ENCODE results near the gene MSI2.

The MSI2 gene

GRCh38 chr17:57462007-57462579 is 205.8 kb downstream of the MSI2 start:
- H3K4me3 ChIP-seq (ENCODE audit: low read depth, low read length): peak overlapping the region; percentile 54
- DNase-seq (ENCODE audit: low read depth): peak; percentile 20
- TF ChIP-seq, protein P1, sequence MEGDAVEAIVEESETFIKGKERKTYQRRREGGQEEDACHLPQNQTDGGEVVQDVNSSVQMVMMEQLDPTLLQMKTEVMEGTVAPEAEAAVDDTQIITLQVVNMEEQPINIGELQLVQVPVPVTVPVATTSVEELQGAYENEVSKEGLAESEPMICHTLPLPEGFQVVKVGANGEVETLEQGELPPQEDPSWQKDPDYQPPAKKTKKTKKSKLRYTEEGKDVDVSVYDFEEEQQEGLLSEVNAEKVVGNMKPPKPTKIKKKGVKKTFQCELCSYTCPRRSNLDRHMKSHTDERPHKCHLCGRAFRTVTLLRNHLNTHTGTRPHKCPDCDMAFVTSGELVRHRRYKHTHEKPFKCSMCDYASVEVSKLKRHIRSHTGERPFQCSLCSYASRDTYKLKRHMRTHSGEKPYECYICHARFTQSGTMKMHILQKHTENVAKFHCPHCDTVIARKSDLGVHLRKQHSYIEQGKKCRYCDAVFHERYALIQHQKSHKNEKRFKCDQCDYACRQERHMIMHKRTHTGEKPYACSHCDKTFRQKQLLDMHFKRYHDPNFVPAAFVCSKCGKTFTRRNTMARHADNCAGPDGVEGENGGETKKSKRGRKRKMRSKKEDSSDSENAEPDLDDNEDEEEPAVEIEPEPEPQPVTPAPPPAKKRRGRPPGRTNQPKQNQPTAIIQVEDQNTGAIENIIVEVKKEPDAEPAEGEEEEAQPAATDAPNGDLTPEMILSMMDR (IDR thresholded peaks at IDR 0.05; ENCODE audit: insufficient read depth, low read depth, low read length, missing control alignments): no peak

DNA sequence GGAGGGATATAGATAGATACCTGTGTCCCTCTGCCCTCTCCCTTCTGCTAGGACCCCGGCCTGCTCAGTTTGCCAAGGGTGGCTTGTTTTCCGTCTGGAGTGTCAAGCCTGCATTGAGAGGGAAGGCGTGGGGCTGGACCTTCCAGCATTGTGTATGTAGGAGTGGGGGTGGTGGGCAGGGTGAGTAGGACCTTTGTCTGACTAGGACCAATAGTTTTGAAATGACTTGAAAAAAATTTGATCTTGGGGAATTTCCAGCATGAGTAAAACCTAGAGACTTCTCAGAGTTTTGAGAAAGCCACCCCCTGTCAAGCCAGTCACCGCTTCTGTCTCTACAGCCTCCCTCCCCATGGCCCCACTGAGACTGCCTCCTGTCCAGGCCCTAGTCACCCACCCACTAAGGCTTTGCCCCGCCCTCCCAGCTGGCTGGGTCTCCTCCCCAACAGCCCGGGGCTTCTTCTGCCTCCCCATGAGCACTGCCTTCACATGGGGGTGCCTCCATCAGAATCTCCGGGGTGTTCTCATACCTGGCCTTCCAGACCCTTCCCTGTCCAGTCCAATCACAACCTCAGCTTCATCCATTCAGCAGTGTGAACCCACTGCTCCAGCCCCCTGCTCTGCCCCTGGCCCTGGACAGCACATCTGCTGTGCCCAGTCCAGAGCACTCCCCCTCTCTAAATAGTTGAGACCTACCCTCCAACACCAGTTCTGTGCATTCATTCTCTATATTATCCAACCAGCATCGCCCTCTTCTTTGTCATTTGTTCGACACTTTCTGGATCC is 207.0 kb downstream of the MSI2 start:
- peak; percentile 97 for DNase-seq (ENCODE audit: low read depth)
- H3K4me3 ChIP-seq (ENCODE audit: low read depth, low read length): peak overlapping the region; percentile 54
- TF ChIP-seq, protein P1 (IDR thresholded peaks at IDR 0.05; ENCODE audit: insufficient read depth, low read depth, low read length, missing control alignments): no peak

GRCh38 chr17:57464191-57464864 is 208.0 kb downstream of the MSI2 start:
- peak; percentile 37 for DNase-seq (ENCODE audit: low read depth)
- TF ChIP-seq, protein P1 (IDR thresholded peaks at IDR 0.05; ENCODE audit: insufficient read depth, low read depth, low read length, missing control alignments): no peak
- no peak overlapping the region for H3K4me3 ChIP-seq (ENCODE audit: low read depth, low read length)

DNA sequence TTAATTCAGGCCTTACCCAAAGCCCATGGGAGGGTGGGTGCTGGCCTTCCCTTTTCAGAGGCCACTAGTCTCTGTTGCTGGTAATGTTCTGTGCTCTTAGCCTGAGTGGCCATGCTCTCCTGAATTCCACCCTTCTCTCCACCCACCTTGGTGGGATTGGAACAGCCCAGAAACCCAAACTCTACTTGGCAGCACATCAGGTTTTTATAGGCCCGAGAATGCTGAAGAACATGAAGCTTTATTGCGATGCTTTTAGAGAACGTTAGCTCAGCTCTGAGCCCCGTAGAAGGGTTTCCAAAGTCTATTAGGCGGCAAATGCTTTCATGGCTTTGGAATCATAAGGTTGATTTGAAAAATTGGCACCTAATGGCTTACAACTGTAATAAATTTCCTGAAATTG is 209.3 kb downstream of the MSI2 start:
- no peak overlapping the region for H3K4me3 ChIP-seq (ENCODE audit: low read depth, low read length)
- no peak for DNase-seq (ENCODE audit: low read depth)

GRCh38 chr17:57466017-57466471 is 209.7 kb downstream of the MSI2 start:
- DNase-seq (ENCODE audit: low read depth): no peak
- TF ChIP-seq, protein P1 (IDR thresholded peaks at IDR 0.05; ENCODE audit: insufficient read depth, low read depth, low read length, missing control alignments): no peak
- H3K4me3 ChIP-seq (ENCODE audit: low read depth, low read length): no peak overlapping the region

More for the DNA sequence above, 209.3 kb downstream of the MSI2 start:
- TF ChIP-seq, protein P1 (IDR thresholded peaks at IDR 0.05; ENCODE audit: insufficient read depth, low read depth, low read length, missing control alignments): no peak

DNA sequence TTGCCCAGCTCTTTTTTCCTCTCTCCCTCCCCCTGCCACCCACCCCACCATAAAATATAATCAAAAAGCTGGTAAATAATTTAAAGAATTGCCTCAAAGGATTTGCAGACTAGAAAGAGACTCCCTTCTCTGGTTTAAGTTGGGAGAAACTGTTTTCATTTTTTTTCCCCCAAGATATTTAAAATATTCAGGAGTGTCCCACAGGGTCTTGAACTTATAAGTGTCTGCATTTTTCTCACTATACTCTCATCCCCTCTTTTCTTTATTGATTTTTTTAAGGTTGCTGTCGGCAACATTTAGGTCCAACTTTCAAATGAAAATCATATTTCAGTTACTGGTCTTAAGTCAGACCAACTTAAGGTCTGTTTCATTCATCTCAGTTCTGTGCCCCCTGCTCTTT is 210.2 kb downstream of the MSI2 start:
- DNase-seq (ENCODE audit: low read depth): no peak
- H3K4me3 ChIP-seq (ENCODE audit: low read depth, low read length): no peak overlapping the region

More for the DNA sequence above, 210.2 kb downstream of the MSI2 start:
- TF ChIP-seq, protein P1 (IDR thresholded peaks at IDR 0.05; ENCODE audit: insufficient read depth, low read depth, low read length, missing control alignments): no peak
